ENCODE results near the gene DPYD.

The DPYD gene

DNA sequence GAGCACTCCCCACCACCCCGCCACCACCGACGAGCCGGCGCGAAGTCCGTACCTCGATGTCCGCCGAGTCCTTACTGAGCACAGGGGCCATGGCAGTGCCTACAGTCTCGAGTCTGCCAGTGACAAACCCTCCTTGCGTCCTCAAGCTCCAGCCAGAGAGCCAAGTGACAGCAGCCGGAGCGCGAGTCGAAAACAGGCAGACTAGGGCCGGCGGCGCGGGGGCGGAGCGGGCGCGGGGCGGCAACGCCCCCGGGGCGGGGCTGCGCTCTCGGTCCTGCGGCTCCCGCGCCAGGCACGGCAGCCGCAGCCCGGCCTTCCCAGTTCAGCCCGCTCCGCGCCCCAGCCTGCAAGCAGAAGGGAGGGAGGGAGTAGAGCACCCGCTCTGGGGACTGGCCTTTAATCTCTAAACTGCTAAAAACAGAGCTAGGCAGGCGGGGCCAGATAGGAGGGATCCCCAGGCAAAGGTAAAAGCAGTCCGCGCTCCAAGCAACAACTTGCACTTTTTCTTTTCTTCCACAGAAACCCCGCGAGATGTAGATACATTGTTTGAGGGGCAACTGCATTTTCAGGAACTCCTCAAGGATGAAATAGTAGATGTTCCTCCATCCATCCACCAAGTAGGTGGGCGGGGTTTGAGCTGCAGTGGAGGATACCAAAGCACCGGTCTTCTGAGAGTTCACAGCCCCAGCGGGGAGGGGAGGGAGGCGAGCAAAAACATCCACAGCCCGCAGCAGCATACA is at the start of gene DPYD:
DPYD (minus strand) TSS at position 203 of the 740 bp plus-strand sequence; CDS start at position 91, 112 bp downstream.
- peak; percentile 85 for DNase-seq

DNA sequence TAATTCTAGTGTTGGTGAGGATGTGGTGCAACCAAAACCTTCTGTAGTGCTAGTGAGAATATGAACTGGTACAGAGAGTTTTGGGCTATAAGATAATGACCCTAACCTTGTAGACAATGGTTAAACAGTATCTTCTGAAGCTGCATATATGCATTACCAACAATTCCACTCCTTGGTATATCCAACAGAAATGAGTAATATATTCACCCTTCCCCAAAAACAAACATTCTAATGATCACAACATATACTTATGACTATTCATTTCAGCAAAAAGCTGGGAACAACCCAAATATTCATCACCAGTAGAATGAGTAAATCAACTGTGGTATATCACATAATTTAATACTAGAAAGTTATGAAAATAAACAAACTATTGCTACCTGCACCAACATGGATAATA is 39.6 kb upstream of the DPYD start:
- no peak for DNase-seq

DNA sequence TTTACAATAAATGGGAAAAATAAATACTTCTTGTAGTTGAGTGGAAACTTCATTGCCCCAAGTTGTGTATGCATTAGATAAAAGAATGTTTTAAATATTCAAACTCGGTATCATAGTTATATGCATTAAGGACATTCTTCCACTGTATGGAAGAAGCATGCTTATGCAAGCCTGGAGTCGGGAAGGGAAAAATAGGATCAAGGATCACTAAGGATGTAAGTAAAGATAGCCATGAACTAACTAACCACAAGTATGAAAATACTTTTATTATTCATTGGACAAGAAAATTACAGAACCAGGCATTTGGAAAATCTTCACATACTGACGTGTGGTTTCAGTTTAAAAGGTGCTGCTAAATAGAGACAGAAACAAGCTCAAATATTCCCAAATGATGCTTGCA is 26.9 kb upstream of the DPYD start:
- no peak for DNase-seq

DNA sequence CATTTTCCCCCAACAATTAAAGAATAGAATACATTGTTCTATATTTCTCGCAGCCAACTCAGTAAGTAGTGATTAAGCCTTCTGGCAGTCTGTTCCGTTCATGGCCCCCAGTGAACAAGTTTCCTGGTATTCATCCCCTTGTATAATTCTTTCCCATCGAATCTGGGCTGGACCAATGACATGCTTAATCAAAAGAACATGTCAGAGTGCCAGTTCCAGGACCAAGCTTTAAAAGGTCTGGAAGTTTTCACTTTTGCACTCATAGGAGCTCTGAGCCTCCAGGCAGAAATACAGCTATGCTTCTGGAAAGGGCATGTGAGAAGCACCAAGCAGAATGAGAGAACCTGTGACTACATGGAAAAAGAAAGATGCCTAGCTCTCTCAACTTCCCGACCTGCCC is 22.5 kb upstream of the DPYD start:
- DNase-seq = no peak

DNA sequence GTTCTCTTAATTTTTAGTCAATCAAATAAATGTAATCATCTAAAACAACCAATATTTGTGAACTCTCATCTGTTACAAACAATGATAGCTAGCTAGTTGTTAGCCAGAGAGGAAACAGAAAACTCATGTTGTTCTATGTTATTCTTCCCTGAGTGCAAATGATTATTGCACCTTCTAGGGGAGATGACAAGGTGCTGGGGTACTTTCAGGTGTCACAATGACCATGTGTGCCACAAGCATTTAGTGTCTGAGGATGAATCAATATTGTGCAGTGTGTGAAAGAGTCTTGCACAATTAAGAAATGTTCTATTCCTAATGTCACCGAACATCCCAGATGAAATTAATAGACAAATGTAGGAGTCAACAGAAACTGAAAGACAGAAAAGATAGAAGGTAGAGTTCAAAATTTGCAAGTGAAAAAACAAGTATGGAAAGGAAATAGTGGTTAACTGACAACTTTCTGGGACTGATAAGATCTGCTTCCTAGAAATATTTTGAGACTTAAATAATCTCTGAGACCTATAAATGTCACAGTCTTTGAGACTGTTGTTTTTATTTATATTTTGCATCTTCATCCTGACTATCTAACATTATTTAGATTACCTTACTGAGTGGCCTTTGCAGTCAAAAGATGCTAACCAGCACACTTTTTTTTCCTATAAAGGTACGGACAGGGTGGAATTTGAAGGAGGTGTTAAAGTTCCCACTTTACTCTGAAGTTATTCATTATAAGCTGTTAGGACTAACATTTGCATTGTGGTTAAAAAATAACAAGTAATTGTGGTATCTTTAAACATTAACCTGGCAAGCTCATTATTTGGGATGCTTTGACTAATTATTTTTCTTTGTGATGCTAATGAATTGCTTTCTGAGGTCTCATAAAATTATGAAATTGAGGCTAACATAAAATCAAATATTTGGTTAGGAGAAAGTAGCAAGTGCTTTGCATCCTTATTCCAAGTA is 21.6 kb upstream of the DPYD start:
- no peak for DNase-seq

DNA sequence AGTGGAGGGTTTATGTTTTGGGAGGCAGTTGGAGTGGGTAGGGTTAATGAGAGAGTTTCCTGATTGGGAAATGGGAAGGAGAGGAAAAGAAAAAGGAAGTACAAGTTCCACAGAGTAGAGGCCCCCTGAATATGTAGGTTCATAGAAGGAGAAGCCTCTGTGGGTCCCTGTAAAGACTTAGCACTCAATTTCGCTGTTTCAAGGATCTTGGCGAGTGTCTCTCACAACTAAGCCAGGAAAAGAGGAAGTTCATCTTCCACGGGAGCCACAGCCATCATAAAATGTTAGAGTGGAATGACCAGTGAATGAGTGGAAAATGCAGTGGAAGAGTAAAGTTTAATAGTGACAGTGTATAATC is 17.4 kb upstream of the DPYD start:
- DNase-seq = no peak

DNA sequence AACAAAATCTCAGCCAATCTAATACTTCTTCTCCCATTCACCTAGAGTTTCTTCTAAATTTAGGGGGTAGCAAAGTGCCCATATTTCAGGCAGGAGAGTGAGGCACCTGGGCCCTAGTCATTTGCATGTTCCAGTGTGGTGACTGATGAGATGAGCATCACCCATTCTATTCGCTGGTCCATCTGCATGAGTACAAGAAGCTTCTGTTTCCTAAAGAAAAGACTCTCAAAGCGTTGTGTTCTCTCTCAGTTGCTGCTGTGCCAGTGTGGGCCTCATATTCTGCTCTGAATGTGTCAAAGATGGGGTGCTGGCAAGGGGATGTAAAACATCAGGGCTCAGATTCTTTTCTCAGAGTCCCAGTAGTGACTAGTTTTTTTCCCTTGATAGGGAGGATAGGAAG is 16.1 kb upstream of the DPYD start:
- no peak for DNase-seq

DNA sequence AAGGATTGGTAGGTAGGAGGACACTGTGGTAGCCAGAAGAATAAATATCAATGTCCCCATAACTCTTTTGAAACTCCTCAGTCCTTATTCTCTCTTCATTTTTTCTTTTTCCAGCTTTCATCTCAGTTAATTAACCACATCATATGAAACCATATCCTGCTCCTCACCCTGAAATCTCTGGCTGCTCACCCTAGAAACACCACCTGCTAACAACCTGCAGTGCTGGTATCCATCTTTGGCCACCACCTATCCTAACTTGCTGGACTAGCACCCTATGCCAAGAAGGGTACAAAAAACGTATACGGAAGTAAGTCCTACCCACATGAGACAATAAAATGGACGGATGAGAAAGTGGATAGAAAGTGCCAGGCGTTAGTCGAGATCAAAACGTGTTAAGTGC is 13.7 kb upstream of the DPYD start:
- DNase-seq = no peak

DNA sequence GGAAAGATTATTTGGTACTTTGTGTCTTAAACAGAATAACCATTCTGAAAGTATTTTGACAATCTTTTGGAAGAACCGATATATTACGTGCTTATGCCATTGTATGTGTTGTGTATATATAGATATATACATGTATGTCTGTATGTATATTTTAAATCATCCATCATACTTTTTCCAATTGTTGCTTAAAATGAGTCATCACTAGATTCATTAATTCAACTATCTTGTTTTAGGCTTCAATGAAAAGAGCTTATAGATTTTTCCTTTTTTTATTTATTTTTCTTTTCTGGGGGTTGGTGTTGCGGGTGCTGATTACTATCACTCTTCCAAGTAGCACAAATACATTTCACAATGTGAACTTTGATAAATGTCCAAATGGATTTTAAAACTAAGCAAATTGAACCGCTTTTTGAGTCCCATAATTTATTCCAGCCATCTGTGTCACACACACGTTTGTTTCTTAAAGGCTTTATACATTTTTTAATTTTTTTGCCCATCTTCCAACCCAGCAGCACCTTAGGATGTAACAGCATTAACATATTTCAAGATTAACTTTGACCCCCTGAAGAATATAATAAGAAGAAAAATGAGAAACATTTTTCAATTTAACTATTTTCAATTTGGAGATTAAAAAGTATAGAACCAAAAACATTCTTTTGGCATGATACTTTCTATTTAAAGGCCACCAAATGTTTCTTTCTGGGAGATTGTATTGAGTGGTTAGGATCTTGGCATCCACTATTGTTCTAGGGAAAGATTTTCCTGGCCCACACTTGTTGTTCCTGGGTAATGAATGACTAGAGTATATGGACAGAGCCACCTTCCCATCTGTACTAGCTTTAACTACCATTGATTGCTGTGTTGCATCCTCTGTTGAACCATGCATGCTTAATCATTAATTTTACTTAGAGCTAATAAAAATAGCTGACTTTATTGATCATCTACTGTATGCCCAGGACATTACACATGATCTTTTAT is 9.3 kb upstream of the DPYD start:
- DNase-seq = no peak

DNA sequence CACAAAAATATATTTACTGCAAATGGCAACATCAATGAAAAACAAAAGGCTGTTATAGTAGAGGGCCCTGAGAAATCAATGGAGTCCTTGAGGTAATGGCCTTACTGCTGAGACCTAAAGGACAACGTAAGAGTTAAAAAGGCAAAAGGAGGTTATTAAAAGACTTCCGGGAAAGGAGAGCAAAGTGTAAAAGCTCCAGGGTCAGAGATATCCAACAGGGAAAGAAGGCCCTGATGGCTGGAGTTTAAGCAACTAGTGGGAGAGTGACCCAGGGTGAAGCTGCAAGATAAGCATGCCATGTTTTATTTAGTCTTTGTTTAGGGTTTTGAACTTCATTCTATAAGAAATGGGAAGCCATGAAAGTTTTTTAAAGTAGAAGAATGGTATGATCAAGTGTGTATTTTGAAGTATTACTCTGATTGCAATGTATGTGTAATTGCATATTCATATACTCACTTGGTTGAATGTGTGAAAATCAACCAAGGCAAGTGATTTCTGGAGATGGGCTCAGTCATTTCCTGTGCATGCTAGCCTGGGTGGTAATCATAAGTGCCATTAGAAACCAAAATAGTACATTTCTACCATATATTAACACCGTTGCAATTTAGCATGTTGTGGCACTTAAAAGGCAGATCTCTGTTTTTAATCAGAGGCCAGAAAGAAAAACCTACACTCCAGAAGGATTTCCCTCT is 5.3 kb upstream of the DPYD start:
- DNase-seq = no peak

DNA sequence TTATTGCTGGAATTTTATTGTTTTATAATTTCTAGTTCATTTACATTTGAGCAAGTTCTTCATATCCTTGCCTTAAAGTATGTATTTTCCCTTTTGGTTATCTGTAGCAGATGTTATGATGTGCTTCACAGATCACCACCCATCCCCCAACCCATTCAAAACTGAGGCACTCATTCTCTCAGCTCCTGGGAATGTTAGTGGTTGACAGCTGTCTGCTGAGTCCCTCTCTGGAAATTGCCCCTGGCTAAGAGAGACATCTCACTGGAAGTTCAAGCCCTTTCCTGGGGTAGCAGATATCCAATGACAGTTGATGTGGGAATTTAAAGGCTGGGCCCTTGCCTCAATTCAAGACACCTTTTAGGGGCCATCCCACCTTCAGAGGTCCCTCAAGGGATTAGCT is 4.3 kb upstream of the DPYD start:
- no peak for DNase-seq

DNA sequence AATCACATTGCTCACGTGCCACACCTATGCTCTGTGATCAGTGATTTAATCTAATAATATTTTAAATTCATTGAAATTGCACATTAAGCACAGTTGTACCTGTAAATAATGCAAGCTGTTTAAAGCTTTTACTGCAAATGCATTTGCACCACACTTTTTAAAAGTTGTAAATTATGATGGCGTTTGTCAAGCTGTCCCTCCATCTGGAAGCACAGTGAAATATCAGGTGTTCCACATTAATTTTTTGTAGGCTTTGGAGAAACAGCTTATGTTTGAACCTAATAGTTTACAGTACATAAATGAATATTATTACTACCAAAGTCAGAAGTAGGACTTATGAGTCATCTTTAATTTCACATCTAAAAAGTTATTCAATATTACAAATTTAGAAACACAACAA is 3.0 kb upstream of the DPYD start:
- no peak for DNase-seq

DNA sequence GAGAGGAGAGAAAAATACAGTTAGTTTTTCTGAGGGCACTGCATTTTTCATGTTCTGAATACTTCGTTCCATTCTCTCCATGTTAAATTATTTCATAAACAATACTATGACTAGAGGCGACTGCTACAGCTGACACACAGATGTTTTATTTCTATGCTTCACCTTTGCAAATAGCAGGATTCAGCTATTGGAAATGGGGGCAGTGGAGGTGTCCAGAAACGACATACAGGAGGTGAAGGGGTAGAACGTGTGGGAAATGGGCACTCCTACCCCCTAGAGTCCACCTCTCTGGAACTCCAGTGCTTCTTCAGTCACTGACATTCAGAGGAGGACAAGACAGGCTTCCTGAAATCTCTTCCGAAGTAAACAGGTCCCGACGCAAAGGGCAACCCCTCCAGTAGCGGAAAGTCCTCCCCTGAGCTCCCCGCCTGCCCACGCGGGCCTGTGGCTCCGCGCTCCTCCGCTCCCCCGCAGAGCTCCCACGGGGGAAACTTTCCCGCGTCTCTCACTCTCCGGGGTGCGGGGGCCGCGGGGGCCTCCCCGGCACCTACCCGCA is 480 bp downstream of the DPYD start:
- no peak for DNase-seq

DNA sequence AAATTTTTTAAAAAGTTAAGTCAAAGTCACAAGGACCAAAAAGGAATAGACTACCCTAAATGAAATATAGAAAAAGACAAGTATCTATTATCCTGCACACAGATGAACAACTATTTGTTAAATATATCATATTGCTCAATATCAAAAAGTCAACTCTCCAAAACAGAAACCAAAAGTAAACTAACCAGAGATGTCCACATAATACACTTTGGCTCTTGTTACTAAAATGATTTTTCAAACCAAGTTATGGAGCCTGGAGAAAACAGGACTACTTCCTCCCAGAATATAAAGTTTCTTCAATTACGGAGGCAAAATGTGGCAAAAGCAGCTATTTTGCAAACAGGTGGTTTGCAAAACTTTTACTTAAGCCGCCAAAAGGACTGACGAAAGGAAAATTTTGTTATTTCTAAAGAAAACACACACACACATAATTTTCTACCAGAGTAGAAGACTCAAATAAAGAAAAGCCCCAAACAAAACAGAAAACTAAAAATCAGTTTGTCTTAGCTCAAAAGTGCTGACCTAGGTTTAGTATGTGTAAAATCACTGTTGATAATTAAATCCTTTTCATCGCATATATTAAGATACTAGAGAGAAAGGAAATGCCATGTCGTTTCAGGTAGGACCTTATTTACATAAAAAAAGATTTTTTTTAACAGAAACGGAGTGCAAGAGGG is 1.1 kb downstream of the DPYD start:
- peak; percentile 25 for DNase-seq

DNA sequence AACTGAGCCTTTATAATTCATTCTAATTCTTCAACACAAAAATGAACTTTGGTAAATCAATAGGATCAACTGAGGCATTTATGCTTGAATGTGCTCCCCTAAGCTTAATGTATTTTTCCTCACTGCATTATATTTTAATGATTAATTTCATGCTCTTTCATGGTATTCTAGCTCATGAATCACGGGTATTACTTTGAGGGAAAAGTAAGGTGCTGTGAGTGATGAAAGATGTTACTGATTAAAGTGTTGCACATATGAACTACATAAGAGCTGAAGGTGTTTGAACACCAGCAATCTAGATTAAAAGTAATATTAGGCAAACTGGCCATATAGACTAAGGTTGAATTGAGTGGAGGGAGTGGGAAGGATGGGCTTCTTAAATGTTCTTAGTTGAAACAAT is 1.9 kb downstream of the DPYD start:
- no peak for DNase-seq

DNA sequence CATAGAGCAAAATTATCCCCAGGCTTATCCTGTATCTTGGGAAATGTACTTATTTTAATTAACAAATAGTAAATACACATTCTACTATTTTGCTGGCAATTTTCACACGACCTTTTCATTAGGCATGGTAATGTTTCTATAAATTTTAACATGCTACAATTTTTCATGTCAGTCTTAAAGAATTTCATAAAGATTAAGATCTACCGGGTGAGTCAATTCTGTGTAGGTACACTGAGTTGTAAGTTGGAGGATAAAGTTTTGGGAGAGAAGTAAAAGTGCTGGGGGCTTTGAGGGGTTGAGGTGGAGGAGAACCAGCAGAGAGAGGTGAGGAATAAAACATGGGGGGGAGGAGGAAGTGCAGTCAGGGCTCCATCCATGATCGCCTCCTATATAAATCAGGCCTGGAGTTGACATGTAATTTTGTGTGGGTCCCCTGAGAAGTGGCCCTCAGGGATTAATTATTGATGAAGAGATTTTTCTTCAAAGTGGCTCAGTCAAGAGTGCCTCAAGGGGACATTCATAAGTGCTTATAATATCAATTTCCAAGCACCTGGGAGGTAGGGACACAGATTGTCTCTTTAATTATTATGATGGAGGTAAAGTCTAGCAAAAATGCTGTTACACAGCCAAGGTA is 7.2 kb downstream of the DPYD start:
- no peak for DNase-seq

DNA sequence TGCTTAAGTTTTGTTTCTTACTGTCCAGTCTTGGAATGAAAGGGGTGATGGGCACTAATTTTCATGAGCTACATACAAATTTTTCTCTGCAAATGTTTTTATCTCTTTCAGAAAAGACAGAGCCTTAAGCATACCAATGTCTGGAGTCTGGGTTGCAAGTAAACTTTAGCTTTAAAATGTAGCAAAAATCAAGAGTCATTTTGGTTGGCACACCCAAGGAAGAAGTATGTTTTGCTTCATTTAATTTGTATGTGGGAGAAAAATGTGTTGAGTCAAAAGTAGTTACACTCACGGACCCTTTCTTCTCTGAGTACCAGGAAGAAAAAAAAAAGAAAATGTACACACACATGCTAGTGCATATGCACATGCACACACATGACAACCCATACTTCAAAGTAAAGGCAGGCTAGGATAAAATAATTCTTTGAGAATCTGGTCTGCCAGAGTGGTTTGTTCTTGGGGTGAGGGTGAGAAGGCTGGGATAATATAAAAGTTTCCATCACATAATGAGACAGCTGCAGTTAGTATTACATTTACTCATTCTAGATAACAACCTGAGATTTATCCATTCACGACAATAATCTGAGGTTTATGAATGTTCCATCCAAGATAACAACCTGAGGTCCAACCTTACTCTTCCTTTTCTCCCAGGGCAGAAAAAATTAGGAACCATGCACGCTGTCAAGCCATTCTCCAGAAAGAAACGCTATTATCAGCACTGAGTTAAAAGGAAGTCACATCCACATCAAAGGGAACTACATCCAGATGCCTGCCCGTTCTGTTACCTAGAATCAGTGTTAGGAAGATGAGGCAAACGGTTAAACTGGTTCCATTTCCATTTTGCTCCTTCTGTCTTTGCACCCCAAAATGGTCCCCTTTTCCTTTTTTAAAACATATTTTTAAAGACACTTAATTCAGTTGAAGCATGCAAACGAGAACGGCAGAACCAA is 9.3 kb downstream of the DPYD start:
- peak; percentile 20 for DNase-seq

DNA sequence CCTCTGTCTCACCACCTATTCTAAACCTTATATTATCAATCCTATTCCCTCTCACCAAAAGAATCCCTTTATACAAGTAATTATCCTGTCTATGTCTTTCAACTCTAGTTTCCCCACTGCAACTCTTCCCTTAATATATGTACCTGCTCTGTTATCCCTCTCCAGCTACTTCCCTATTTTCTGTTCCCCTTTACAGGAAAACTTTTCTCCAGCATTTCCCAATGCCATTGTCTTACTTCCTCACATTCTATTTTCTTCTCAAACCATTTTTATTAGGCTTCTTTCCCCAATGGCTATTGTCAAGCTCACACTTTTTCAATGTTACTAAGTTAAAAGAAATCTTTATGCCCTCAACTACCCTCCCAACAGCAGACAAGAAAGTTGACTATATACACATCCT is 11.6 kb downstream of the DPYD start:
- DNase-seq = no peak

DNA sequence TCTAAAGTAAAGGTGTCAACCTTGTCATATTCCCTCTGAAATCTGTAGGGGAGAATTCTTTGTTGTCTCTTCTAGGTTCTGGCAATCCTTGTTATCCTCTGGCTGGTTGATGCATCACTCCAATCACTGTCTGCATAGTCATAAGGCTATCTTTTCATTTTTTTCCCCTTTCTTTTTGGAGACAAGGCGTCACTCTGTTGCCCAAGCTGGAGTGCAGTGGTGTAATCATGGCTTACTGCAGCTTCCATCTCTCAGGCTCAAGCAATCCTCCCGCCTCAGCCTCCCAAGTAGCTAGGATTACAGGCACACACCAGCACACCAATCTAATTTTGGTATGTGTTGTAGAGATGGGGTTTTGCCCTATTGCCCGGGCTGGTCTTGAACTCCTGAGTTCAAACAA is 12.9 kb downstream of the DPYD start:
- no peak for DNase-seq
